HCEC 1CT (cell line): ENCODE measurements around the gene GUSB.

Experiments
- DNase-seq: peaks from one replicate; pipeline ENCODE4 v3.0.0-alpha.2; 2017

GUSB gene

DNA sequence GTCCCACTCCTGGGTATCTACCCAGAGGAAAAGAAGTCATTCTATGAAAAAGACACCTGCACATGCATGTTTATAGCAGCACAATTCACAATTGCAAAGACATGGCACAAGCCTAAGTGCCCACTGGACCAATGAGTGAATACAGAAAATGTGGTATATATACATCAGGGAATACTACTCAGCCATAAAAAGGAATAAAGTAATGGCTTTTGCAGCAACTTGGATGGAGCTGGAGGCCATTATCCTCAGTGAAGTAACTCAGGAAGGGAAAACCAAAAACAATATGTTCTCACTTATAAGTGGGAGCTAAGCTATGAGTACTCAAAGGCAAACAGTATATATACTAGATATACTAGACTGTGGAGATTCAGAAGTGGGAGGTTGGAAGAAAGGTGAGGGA is 55.4 kb downstream of the GUSB start:
- no peak for DNase-seq

DNA sequence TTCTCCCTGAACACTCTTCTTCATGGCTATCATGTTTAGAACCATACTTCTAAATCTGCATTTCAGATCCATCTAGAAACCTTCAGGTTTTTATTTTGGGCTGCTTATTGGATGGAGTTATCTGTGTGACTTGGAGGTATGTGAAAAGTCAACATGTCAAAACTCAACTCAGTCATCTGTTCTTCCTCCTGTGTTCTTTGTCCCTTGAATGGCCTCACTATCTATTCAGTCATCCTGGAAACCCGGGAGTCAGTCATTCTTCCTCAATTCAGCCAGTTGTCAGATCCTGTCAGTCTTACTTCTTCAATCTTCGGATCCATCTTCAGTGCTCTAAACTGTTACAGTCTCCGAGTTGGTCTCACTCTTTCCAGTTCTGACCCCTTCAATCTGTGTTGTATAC is 57.0 kb downstream of the GUSB start:
- DNase-seq = no peak

DNA sequence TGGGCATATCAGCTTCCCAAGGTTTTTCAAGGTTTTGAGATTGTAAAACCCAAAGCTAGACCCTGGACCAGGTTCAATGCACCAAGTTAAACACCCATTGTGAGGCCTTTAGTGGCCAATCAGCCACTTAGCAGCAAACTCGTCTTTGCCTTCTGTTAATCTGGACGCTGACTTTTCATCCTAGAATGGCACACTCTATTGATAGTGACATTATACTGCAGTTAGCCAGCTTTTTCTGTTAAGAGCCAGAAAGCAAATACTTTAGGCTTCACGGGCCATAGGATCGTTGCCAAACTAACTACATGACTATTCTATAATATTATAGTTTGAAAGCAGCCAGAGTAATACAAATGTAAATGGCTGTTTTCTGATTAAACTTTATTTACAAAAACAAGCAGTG is 57.8 kb downstream of the GUSB start:
- no peak for DNase-seq

DNA sequence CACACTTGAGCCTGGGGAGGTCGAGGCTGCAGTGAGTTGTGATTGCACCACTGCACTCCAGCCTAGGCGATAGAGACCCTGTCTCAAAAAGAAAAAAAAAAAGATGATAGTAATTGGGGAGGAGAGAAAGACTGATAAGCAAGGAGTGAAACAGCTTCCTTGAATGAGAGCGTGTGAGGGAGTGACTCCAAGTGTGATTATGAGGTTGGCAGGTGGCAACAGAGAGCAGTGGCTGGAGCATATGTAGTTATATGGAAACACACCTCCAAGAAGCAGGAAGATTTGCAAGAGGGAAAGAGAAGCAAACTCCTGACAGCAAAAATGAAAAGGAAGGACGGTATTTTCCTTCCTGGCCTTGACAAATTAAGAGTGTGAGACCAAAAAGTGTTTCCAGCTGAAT is 58.7 kb downstream of the GUSB start:
- DNase-seq = no peak

- no peak for DNase-seq
Measured at GRCh38 chr7:65915921-65916657, 65.9 kb downstream of the GUSB start.

DNA sequence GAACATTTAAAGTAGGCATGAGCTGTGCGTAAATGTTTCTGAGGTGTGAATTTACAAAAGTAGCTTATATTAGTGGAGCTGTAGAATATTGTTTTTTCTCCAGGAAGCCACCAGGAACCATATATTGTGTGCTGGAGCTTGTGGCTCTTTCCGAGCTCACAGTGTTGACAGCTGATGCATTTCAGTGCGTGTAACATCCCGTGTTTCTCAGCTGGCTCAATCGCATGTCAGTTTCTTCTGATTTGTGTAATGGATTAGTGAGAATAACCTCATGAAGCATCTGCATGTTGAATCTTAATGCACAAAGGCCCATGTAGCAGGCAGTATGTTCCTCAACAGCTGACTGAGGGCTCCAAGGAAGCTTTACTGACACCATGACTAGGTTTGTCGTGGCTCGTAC is 69.8 kb downstream of the GUSB start:
- DNase-seq = no peak
